Germinal center (tissue), 1 donor: ENCODE results near the gene TTLL5.

Source experiments
- DNase-seq: peaks from one replicate; pipeline ENCODE4 v3.0.0; 2012; ENCODE audit warnings: mixed read lengths, low spot score

The TTLL5 gene

GRCh38 chr14:75697918-75698317 is 36.9 kb downstream of the TTLL5 start:
- DNase-seq = no peak

- no peak for DNase-seq
Observed at GRCh38 chr14:75699331-75699730, 38.3 kb downstream of the TTLL5 start.

GRCh38 chr14:75700295-75700694 is 39.2 kb downstream of the TTLL5 start:
- DNase-seq = no peak

GRCh38 chr14:75702122-75702521 is 41.1 kb downstream of the TTLL5 start:
- no peak for DNase-seq

- DNase-seq = no peak
Observed at GRCh38 chr14:75702616-75703261, 41.7 kb downstream of the TTLL5 start.

GRCh38 chr14:75703467-75703866 is 42.4 kb downstream of the TTLL5 start:
- DNase-seq = no peak

- DNase-seq = no peak
Observed at GRCh38 chr14:75705014-75705413, 44.0 kb downstream of the TTLL5 start.

GRCh38 chr14:75709207-75709812 is 48.3 kb downstream of the TTLL5 start:
- peak; percentile 70 for DNase-seq

- DNase-seq = peak; percentile 54
Observed at GRCh38 chr14:75711105-75711795, 50.2 kb downstream of the TTLL5 start.

- DNase-seq = peak; percentile 2
Observed at GRCh38 chr14:75711796-75712211, 50.8 kb downstream of the TTLL5 start.

- DNase-seq = no peak
Observed at GRCh38 chr14:75714991-75715390, 53.9 kb downstream of the TTLL5 start.

- no peak for DNase-seq
Observed at GRCh38 chr14:75715926-75716780, 55.1 kb downstream of the TTLL5 start.

- no peak for DNase-seq
Observed at GRCh38 chr14:75717729-75718128, 56.7 kb downstream of the TTLL5 start.

- DNase-seq = no peak
Observed at GRCh38 chr14:75718199-75718598, 57.2 kb downstream of the TTLL5 start.

- no peak for DNase-seq
Observed at GRCh38 chr14:75720116-75720515, 59.1 kb downstream of the TTLL5 start.

- DNase-seq = no peak
Observed at GRCh38 chr14:75720842-75721498, 59.9 kb downstream of the TTLL5 start.

GRCh38 chr14:75723716-75724115 is 62.7 kb downstream of the TTLL5 start:
- no peak for DNase-seq

- no peak for DNase-seq
Observed at GRCh38 chr14:75724414-75725204, 63.6 kb downstream of the TTLL5 start.

GRCh38 chr14:75725481-75725880 is 64.4 kb downstream of the TTLL5 start:
- no peak for DNase-seq

- no peak for DNase-seq
Observed at GRCh38 chr14:75726321-75726720, 65.3 kb downstream of the TTLL5 start.

GRCh38 chr14:75727124-75727523 is 66.1 kb downstream of the TTLL5 start:
- DNase-seq = no peak
